Posterior cingulate gyrus (tissue), 11 donors: ENCODE results near the gene CBR1.
"Not testable (repeated sequence)": the region's sequence is repeated elsewhere in the genome, so short reads cannot be mapped to it uniquely, and the experiment has no call there.

ENCODE experiments used
- DNase-seq, 10 donors: peaks; one replicate each; pipeline versions ENCODE4 v3.0.0 to v3.0.0-alpha.2; 2020 to 2021; ENCODE audit warnings: mixed read lengths in 3 of 10
- intact Hi-C: fragments of 100-400 bp; cut with DNase I; formaldehyde crosslinking; loops from one replicate; pipeline ENCODE4 v1.15.1; 2023

Gene CBR1

GRCh38 chr21:36045993-36046392 lies 23.8 kb upstream of the CBR1 start:
- DNase-seq = no peak
- intact Hi-C loops = loop anchor here (2.0 kb wide), 1 partner anchor 67 kb away; no protein-coding TSS in a partner anchor

GRCh38 chr21:36047139-36047538 lies 22.7 kb upstream of the CBR1 start:
- intact Hi-C loops = loop anchor here (2.0 kb wide), 1 partner anchor 66 kb away; no protein-coding TSS in a partner anchor
- DNase-seq = peak in 1 of 10 donors; percentile 22

GRCh38 chr21:36048357-36048756 lies 21.5 kb upstream of the CBR1 start:
- intact Hi-C loops = no loop called here
- no peak for DNase-seq

GRCh38 chr21:36052860-36053714 lies 16.7 kb upstream of the CBR1 start:
- intact Hi-C loops = no loop called here
- no peak for DNase-seq

GRCh38 chr21:36053715-36054062 lies 16.1 kb upstream of the CBR1 start:
- DNase-seq = no peak
- intact Hi-C loops = no loop called here

- intact Hi-C loops = no loop called here
Observed at GRCh38 chr21:36055551-36055950, 14.3 kb upstream of the CBR1 start.

GRCh38 chr21:36059823-36060158 lies 10.0 kb upstream of the CBR1 start:
- peak in 6 of 10 donors; percentile 27 to 88 (median 71) for DNase-seq
- intact Hi-C loops = loop anchor here (5.0 kb wide), 1 partner anchor 48 kb away; no protein-coding TSS in a partner anchor

More at GRCh38 chr21:36055551-36055950, 14.3 kb upstream of the CBR1 start:
- no peak for DNase-seq

- DNase-seq = peak; percentile 91 to 99 (median 94)
- intact Hi-C loops = loop anchor here (5.0 kb wide), 1 partner anchor 47 kb away; no protein-coding TSS in a partner anchor
Observed at GRCh38 chr21:36060159-36060921, 9.5 kb upstream of the CBR1 start, which contains the start of gene SETD4. Gene SETD4 (minus strand): TSS chr21:36060526. CDS start chr21:36058888, 1,638 bp downstream.

- intact Hi-C loops = loop anchor here (5.0 kb wide), 1 partner anchor 46 kb away; no protein-coding TSS in a partner anchor
- no peak for DNase-seq
Observed at GRCh38 chr21:36061445-36061844, 8.4 kb upstream of the CBR1 start.

- intact Hi-C loops = loop anchor here (5.0 kb wide), 1 partner anchor 44 kb away; no protein-coding TSS in a partner anchor
- peak in 1 of 10 donors; percentile 55 for DNase-seq
Observed at GRCh38 chr21:36063375-36064084, 6.3 kb upstream of the CBR1 start.

GRCh38 chr21:36064085-36064460 lies 5.8 kb upstream of the CBR1 start:
- intact Hi-C loops = loop anchor here (5.0 kb wide), 1 partner anchor 43 kb away; no protein-coding TSS in a partner anchor
- DNase-seq = no peak

- DNase-seq = no peak
- intact Hi-C loops = no loop called here
Observed at GRCh38 chr21:36065497-36066036, 4.3 kb upstream of the CBR1 start.

- DNase-seq = no peak
- intact Hi-C loops = no loop called here
Observed at GRCh38 chr21:36068748-36069398, 951 bp upstream of the CBR1 start.

- intact Hi-C loops = no loop called here
- no peak for DNase-seq
Observed at GRCh38 chr21:36070999-36071398, 1.2 kb downstream of the CBR1 start.

GRCh38 chr21:36072453-36073162 lies 2.8 kb downstream of the CBR1 start:
- intact Hi-C loops = no loop called here

GRCh38 chr21:36073181-36073580 lies 3.4 kb downstream of the CBR1 start:
- no peak for DNase-seq
- intact Hi-C loops = no loop called here

More at GRCh38 chr21:36072453-36073162, 2.8 kb downstream of the CBR1 start:
- peak in 2 of 10 donors; percentile 6 to 86 for DNase-seq

GRCh38 chr21:36073911-36074310 lies 4.1 kb downstream of the CBR1 start:
- intact Hi-C loops, DNase-seq: not testable (repeated sequence)

GRCh38 chr21:36075171-36075570 lies 5.3 kb downstream of the CBR1 start:
- DNase-seq = peak in 6 of 10 donors; percentile 23 to 69 (median 44)

GRCh38 chr21:36075953-36076352 lies 6.1 kb downstream of the CBR1 start:
- intact Hi-C loops = no loop called here
- no peak for DNase-seq

More at GRCh38 chr21:36075171-36075570, 5.3 kb downstream of the CBR1 start:
- intact Hi-C loops = no loop called here
